GM18868 (cell line): Measurements from ENCODE around the gene CDYL2.
A peak's percentile ranks its signal among the peaks of the same experiment; 100 is the strongest.
"Not testable (repeated sequence)": the region's sequence is repeated elsewhere in the genome, so short reads cannot be mapped to it uniquely, and the experiment has no call there.

Experiments
- ATAC-seq: cut with Tn5 transposase; IDR thresholded peaks from one replicate; pipeline ENCODE4 v1.9.1; 2021; ENCODE audit warnings: mild to moderate bottlenecking, moderate library complexity; ENCODE audit not compliant: unreplicated experiment

The CDYL2 gene

GRCh38 chr16:80809366-80809765 lies 5.0 kb upstream of the CDYL2 start:
- no peak for ATAC-seq

GRCh38 chr16:80807906-80808305 lies 3.5 kb upstream of the CDYL2 start:
- ATAC-seq = no peak

DNA sequence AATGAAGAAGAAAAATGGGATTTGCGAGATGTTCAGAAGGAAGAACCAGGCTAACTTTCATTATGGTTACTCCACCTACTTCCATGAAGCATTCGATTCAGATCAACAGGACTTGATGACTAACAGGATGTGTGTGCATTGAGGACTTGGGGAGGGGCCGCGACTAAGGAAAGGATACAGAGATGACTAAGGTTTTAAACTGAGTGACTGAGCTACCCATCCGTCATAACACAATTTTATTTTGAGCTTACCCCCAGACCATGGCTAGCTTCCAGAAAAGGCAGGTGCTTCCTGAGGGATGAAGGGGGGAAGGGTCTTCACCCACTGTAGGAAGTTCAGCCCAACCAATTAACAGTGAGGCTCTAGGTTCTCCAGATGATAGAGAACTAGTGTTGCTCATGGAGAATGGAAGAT lies 2.5 kb upstream of the CDYL2 start:
- ATAC-seq = no peak

DNA sequence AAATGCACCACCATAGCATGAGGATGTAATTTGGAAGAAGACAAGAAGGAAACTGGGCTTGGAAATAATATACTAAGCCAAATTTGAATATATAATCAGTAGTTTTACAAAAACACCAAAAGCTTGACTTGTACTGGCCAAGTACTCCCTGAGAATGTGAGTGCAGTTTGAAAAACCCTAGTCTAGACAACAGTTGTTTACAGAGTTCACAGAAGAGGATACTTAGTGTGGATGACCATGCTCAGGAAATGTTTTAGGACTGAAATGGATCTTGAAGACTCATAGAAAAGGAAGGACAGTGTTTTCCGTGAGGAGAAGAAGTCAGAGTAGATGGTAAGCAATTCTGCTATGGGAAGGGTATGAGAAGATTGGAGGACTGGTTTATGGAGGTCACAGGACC lies 1.9 kb upstream of the CDYL2 start:
- no peak for ATAC-seq

GRCh38 chr16:80804056-80804525 lies 307 bp downstream of the CDYL2 start:
- ATAC-seq = peak; percentile 54

DNA sequence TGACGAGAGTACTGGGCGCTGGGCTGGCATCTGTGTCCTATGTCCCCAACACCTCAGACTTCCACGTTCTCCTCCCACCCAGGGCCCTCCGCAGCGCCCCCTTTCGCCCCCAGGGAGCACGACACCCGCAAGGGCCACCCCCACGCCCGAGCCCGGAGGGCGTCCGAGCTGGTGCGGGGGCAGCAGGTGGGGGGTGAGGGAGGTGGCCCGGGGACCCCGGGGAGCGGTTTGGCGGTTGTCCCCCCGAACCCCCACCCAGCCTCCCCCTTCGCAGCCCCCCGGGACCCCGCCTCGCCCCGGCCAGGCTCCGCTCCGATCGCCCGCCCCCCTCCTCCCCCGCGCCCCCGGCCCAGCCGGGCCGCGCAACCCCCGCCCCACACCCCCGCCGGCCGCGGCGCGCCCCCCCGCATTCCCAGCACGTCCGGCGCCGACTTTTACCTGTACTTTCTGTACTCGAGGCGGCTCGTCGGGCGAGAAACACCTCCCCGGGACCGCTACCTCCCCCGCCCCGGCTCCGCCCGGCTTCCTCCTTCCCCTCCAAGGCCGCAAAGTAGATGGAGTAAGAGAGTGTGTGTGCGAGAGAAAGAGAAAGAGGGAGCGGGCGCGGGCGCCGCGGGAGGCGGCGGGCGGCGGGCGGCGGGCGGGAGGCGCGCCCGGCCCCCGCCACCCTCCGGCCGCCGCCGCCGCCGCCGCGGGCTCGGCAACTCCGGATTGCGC lies 901 bp downstream of the CDYL2 start:
- peak; percentile 23 for ATAC-seq

- no peak for ATAC-seq
These were observed 1.5 kb downstream of the CDYL2 start for GRCh38 chr16:80802902-80803301.

GRCh38 chr16:80802138-80802537 lies 2.3 kb downstream of the CDYL2 start:
- no peak for ATAC-seq

GRCh38 chr16:80794071-80794470 lies 10.3 kb downstream of the CDYL2 start:
- no peak for ATAC-seq

DNA sequence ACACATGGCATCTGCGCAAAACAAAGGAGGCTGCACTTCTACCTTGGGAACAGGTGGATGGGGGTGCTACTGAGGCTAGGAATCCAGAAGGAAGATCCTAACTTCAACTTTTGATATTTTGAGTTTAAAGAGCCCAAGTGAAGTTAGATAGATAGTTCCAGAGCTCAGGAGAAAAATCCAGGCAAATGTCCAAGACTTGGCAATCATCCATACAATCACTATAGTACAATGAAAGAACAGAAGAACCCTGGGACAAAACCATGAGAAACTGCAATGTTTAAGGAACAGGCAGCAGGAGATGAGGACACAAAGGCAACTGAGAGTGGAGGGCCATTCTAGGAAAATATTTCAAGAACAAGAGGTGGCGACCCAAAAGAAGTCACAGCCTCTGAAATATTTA lies 12.4 kb downstream of the CDYL2 start:
- ATAC-seq = no peak

DNA sequence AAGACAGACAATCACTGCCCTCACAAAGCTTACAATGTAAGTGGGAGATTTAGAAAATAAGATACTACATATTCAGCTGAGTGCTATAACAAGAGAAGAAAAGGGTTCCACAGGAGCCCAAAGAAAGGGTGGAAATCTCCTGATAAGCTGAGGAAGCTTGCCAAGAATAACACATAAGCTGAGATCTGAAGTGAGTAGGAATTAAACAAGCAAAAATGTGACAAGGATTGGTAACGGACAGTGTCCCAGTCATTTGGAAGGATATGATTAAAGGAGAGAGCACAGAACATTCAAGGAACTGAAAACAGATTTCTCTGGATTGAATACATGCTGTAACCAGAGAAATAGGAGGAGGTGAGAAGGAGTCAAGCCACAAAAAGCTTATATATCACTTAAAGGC lies 13.0 kb downstream of the CDYL2 start:
- no peak for ATAC-seq

GRCh38 chr16:80790751-80791150 lies 13.6 kb downstream of the CDYL2 start:
- no peak for ATAC-seq

- no peak for ATAC-seq
These were observed 16.4 kb downstream of the CDYL2 start for GRCh38 chr16:80788027-80788426.

- not testable (repeated sequence) for ATAC-seq
These were observed 17.8 kb downstream of the CDYL2 start for GRCh38 chr16:80786561-80786960.

- ATAC-seq = no peak
These were observed 19.4 kb downstream of the CDYL2 start for GRCh38 chr16:80784951-80785350.

DNA sequence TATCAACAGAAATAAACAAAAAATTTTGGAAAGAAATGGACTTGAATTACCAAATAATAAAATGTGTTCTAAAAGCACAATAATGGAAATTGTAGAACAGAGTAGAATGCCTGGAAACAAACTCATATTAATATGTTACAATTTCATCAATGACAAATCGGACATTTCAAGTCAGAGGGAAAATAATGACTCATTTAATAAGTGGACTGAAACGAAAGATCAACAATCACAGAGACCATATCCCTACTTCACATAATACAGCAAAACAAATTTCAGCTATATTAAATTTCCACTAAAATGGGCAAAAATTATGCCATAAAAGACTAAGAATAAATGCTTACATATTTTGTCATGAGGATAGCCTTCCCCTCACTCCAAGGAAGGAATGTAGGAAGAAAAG lies 25.7 kb downstream of the CDYL2 start:
- no peak for ATAC-seq

DNA sequence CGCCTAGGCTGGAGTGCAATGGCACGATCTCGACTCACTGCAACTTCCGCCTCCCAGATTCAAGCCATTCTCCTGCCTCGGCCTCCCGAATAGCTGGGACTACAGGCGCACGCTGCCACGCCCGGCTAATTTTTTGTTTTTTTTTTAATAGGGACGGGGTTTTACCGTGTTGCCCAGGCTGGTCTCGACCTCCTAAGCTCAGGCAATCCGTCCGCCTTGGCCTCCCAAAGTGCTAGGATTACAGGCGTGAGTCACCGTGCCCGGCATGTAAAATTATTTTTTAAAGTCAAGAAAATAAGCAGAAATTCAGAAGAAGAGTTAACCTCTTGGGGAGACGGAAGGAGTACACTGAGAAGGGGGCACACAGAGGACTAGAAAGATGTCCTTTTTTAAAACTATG lies 27.5 kb downstream of the CDYL2 start:
- no peak for ATAC-seq

DNA sequence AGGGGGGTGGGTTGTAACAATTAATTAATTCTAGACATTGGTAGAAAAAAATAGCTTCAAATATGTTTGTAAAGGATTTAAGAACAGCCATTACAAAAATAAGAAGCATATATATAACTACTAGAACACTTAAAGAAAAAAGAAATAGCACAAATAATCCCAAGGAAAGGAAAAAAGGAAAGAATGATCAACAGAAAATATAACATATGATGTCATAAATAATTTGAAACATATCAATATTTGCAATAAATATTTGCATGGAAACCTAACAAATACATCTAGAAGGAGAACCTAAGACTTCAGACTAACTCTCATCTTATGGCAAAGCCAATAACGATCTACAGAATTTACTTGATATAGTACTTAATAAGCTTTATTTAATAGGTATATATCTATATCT lies 28.9 kb downstream of the CDYL2 start:
- no peak for ATAC-seq

DNA sequence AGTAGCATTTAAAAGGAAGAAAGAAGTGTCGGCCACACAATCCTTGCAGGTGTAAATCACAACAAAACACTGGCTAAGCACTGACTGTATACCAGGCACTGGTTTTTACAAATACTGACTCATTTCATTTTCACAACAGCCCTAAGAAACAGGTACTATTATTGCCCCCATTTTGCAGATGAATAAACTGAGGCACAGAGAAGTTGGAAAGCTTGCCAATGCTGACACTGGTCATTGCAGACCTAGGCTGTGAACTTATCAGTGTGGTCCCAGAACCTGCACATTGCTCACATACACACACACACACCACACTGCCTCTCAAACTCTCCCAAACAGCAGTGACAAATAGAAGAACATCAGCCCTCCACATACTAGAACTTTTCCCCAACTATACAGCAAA lies 37.6 kb downstream of the CDYL2 start:
- no peak for ATAC-seq

DNA sequence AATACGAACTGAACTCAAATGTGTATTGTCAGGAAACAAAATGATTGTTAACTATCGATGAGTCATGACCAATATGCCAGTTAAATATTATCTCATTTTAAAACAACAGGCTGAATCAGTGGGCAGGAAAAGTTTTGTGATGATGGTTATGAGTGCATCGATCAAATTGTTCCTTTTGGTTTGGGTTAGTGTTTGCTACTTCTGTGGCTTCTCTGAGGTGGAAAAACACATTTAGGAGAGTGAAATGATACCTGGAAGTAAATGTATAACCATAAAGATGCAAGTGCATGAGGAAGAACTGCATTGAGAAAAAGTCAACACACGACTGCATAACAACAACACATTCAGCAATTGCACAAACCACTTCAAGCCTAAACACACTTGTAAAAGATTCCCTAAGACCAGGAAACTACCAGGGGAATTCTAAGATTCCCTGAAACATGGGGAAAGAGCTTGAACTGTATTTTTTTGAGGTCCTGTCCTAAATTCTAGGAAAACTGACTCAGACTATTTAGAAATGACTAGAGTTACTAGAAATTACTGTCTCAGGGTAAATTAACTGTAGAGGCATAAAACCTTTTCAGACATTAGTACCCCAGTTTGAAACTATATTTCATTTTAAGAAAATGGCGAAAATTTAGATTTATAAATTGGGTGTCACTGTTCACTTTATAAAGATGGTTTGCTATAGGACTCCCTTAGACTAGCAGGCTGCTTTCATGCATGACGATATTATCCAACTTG lies 44.8 kb downstream of the CDYL2 start:
- no peak for ATAC-seq

DNA sequence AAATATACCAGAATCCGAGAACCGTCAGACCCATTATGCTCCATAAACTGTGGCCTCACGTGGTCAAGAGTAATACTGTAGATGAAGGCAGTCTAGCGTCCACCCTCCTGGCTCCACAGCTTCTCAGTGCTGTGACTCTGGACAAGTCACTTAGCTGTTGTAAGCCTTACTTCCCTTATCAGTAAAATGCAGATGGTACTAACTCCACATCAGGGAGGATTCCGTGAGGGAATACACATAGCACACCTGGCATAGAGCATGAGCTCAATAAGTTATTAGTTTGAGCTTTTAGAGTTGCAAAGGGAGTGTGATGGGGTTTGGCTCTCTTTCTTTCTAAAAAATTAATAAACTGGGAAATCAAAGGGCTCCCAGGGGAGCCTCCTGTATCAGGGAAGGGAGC lies 49.9 kb downstream of the CDYL2 start:
- no peak for ATAC-seq

- no peak for ATAC-seq
These were observed 51.9 kb downstream of the CDYL2 start for GRCh38 chr16:80752541-80752940.
